ENCODE measurements around the gene FAM162A. TPM values are rescaled to one million over a fixed set of nuclear protein-coding genes. Genes with fewer than 3 reads are reported as not detected.

FAM162A gene
- total RNA-seq, 1 donor from 2014 or later: 83.0 TPM

- DNase-seq (ENCODE audit: low spot score): no peak
These were observed 3.7 kb downstream of the FAM162A start for GRCh38 chr3:122387709-122388108.

- no peak for DNase-seq (ENCODE audit: low spot score)
These were observed 5.2 kb downstream of the FAM162A start for GRCh38 chr3:122389197-122389596.

- no peak for DNase-seq (ENCODE audit: low spot score)
These were observed 5.9 kb downstream of the FAM162A start for GRCh38 chr3:122389892-122390291.

- DNase-seq (ENCODE audit: low spot score): no peak
These were observed 6.7 kb downstream of the FAM162A start for GRCh38 chr3:122390665-122391064.

GRCh38 chr3:122391681-122392446, 7.9 kb downstream of the FAM162A start:
- no peak for DNase-seq (ENCODE audit: low spot score)

- DNase-seq (ENCODE audit: low spot score): no peak
These were observed 9.2 kb downstream of the FAM162A start for GRCh38 chr3:122392868-122393844.

GRCh38 chr3:122394173-122394572, 10.2 kb downstream of the FAM162A start:
- no peak for DNase-seq (ENCODE audit: low spot score)

GRCh38 chr3:122395582-122395981, 11.6 kb downstream of the FAM162A start:
- no peak for DNase-seq (ENCODE audit: low spot score)

GRCh38 chr3:122396511-122396910, 12.5 kb downstream of the FAM162A start:
- no peak for DNase-seq (ENCODE audit: low spot score)

GRCh38 chr3:122397201-122397600, 13.2 kb downstream of the FAM162A start:
- no peak for DNase-seq (ENCODE audit: low spot score)

GRCh38 chr3:122398920-122399319, 14.9 kb downstream of the FAM162A start:
- DNase-seq (ENCODE audit: low spot score): no peak

GRCh38 chr3:122403489-122403888, 19.5 kb downstream of the FAM162A start:
- no peak for DNase-seq (ENCODE audit: low spot score)

- DNase-seq (ENCODE audit: low spot score): no peak
These were observed 21.0 kb downstream of the FAM162A start for GRCh38 chr3:122405015-122405414.

- no peak for DNase-seq (ENCODE audit: low spot score)
These were observed 22.2 kb downstream of the FAM162A start for GRCh38 chr3:122406198-122406597.

- DNase-seq (ENCODE audit: low spot score): no peak
These were observed 24.0 kb downstream of the FAM162A start for GRCh38 chr3:122407946-122408345.

GRCh38 chr3:122409446-122409845, 25.5 kb downstream of the FAM162A start:
- DNase-seq (ENCODE audit: low spot score): no peak

GRCh38 chr3:122410111-122410510, 26.1 kb downstream of the FAM162A start:
- DNase-seq (ENCODE audit: low spot score): no peak

- no peak for DNase-seq (ENCODE audit: low spot score)
These were observed 26.7 kb downstream of the FAM162A start for GRCh38 chr3:122410639-122411038.

- no peak for DNase-seq (ENCODE audit: low spot score)
These were observed 30.4 kb downstream of the FAM162A start for GRCh38 chr3:122414391-122414790.

- no peak for DNase-seq (ENCODE audit: low spot score)
These were observed 31.2 kb downstream of the FAM162A start for GRCh38 chr3:122415104-122415744.

- peak; percentile 99 for DNase-seq (ENCODE audit: low spot score)
These were observed 32.0 kb downstream of the FAM162A start, which contains the start of gene WDR5B for GRCh38 chr3:122415762-122416654. WDR5B (minus strand) TSS chr3:122416062; CDS start chr3:122415528, 534 bp downstream.

All from mucosa of gallbladder (tissue), 1 donor.